GM10847 (cell line): ENCODE data around the gene PAM.

Experiments used
- POLR2A ChIP-seq: IDR thresholded peaks from 2 replicates; pipeline ENCODE4 v1.6.1; 2011; ENCODE audit not compliant: insufficient read length; ENCODE audit errors: extremely low read depth

Gene PAM

DNA sequence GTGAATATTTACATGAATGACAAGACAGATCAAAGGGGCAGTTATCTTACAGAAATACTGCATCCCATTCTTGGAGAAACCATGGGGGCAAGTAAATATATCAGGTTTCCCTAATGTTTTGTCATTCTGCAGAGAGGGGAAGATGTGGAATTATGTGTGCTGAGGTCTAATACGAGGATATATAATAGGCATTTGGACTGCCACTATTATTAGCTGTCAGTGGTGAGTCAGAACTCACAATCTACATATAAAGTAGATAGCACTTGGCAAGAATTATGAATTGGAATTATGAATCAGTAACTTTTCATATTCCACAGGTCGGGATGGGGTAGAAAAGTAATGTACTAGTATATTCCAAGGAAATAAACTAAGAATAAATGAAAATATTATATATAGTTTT lies 243.1 kb downstream of the PAM start:
- no peak for TF ChIP-seq POLR2A

DNA sequence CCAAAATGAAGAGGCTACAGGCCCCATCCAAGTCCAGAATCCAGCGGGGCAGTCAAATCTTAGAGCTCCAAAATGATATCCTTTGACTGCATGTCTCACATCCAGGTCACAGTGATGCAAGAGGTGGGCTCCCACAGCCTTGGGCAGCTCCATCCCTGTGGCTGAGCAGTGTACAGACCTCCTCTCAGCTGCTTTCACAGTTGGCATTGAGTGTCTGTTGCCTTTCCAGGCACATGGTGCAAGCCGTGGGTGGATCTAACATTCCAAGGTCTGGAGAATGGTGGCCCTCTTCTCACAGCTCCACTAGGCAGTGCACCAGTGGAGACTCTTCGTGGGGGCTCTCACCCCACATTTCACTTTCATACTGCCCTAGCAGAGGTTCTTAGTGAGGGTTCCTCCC lies 244.1 kb downstream of the PAM start:
- no peak for TF ChIP-seq POLR2A

GRCh38 chr5:103000089-103000488 lies 245.0 kb downstream of the PAM start:
- TF ChIP-seq POLR2A, result no peak

DNA sequence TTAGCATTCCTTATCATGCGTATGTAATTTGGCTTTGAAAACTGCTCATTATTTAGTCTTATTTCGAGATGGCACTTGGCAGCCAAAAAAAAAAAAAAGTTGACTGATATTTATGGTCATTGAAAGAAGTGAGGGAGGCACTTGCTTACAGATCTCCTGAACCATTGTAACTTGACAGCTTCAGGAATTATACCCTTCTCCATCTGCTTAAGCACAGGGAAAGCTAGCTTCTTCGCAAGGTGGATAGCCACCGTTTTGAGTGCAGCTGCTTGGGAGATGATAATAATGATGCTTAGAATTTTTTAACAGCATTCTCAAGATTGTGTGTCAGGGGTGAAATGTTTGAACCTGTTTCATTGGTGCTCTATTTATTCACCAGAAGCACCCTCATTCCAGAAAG lies 248.8 kb downstream of the PAM start:
- no peak for TF ChIP-seq POLR2A

DNA sequence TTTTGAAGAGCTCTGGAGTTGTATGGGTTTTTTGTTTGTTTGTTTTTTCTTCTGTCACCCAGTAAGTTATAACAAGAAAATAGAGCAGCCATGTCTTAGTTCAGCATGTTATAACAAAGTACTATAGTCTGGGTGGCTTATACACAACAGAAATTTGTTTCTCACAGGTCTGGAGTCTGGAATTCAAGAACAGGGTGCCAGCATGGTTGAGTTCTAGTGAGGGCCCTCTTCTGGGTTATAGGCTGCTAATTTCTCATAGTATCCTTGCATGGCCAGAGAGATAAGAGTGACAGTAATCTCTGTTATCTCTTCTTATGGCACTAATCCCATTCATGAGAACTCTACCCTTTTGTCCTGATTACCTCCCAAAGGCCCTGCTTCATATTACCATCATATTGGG lies 250.2 kb downstream of the PAM start:
- no peak for TF ChIP-seq POLR2A

GRCh38 chr5:103006921-103007320 lies 251.8 kb downstream of the PAM start:
- TF ChIP-seq POLR2A, result no peak

DNA sequence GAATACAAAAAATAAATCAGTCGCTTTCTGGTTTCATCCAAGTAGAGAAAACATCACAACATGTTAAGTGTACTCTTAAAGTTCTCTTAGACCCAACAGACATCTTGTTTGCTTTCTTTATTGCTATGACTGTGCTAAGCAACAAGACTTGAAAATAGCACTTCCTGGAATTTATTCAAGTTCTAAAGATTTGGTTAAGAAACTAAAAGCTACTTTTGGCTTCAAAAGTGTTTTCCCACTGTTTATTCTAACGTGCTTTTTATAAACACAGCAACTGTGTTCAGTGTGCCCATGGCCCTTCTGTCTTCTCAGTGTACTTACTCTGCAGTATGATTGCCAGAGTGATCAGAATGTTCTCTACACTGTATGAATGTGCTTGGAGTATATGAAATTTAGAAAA lies 255.1 kb downstream of the PAM start:
- TF ChIP-seq POLR2A, result no peak

GRCh38 chr5:103013933-103014552 lies 258.9 kb downstream of the PAM start:
- no peak for TF ChIP-seq POLR2A

DNA sequence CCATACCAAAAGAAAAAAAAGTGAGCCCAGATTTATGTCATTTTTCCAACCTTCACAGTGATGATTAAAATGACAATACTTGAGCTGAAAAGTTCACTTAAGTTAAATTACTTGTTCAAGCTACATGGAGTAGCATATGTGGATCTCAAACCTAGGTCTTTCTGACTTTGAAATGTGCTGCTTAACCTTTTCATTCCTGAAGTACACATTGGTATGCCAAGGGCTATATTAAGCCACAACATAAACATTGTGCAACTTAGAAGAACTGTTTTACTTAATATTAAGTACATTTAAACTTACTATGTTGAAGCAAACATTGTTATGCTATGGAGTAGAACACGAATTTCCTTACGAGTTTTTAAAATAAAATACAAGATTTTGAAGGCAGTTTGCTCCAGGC lies 259.9 kb downstream of the PAM start:
- no peak for TF ChIP-seq POLR2A

- TF ChIP-seq POLR2A, result no peak
Measured at GRCh38 chr5:103016167-103016566, 261.1 kb downstream of the PAM start.

DNA sequence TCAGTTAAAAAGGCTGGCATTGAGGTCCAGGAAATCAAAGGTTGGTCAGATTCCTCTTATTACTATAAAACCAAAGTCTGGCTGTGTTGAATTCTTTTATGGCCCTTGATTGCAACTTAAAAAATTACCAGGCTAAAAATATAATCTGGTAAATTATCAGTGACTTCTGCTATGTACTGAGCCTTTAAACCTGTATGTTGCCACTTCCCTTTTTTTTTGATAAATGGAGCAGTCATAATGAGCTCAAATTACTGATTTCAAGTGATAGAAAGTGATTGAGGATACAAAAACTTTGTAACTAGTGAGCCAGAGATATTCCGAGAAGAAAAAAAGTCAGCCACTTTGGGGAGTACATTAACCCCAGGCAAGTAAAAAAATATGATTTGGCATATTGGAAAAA lies 264.7 kb downstream of the PAM start:
- no peak for TF ChIP-seq POLR2A

- TF ChIP-seq POLR2A, result no peak
Measured at GRCh38 chr5:103021314-103021713, 266.2 kb downstream of the PAM start.

GRCh38 chr5:103027267-103027666 lies 272.2 kb downstream of the PAM start:
- no peak for TF ChIP-seq POLR2A

DNA sequence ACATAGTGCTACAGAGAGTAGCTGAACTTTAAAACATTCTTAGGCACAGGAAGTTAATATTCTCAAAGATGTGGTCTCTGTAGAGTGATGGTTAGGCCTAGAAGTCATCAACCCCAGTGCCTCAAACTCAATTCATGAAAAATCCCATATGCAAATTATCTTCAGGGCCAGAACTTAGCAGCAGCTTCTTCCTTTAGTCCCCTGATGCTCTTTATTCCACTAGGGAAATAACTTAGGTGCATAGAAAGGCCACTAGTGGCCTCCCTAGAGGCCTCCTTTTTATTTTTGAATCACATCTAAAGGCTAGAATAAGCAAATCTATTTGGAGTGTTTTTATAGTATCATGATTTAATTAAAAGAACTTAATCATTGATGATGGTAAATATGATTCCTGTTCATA lies 276.5 kb downstream of the PAM start:
- no peak for TF ChIP-seq POLR2A

GRCh38 chr5:103033696-103034095 lies 278.6 kb downstream of the PAM start:
- TF ChIP-seq POLR2A, result no peak

- no peak for TF ChIP-seq POLR2A
Measured at GRCh38 chr5:103034662-103035392, 279.7 kb downstream of the PAM start.

DNA sequence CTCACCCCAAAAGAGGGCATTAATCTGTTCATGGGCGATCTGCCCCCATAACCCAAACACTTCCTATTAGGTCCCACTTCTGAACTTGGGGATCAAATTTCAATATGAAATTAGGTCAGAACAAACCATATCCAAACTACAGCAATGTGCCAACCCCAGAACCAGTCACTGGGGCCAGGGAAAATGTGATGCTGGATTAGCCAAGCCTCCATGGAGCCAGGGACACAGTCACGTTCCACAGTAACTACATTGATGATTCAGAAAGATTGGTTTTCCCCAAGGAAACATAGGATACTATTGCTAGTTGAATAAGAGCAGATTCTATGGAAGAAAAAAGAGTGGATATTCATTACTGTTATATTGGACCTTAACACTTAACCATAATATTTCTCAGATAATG lies 280.6 kb downstream of the PAM start:
- no peak for TF ChIP-seq POLR2A
